SIG-M5 (cell line): ENCODE results near the gene ZNF74.
"Not testable (repeated sequence)": the region's sequence is repeated elsewhere in the genome, so short reads cannot be mapped to it uniquely, and the experiment has no call there.

ENCODE experiments used
- DNase-seq: peaks from one replicate; lab custom pipeline; 2025; lab: John Stamatoyannopoulos, UW

Gene ZNF74

GRCh38 chr22:20376281-20376680, 17.7 kb upstream of the ZNF74 start:
- not testable (repeated sequence) for DNase-seq

DNA sequence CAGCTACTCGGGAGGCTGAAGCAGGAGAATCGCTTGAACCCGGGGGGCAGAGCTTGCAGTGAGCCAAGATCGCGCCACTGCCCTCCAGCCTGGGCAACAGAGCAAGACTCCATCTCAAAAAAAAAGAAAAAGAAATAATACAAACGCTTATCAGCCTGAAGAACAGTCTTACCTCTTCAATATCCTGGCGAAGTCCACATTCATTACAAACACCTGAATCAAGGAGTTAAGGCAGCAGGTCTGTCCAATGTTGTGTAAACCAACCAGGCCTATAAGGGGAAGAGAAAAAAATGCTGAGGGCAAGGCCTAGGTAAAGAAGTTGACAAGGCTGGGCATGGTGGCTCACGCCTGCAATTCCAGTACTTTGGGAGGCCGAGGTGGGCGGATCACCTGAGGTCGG, 17.0 kb upstream of the ZNF74 start:
- not testable (repeated sequence) for DNase-seq

DNA sequence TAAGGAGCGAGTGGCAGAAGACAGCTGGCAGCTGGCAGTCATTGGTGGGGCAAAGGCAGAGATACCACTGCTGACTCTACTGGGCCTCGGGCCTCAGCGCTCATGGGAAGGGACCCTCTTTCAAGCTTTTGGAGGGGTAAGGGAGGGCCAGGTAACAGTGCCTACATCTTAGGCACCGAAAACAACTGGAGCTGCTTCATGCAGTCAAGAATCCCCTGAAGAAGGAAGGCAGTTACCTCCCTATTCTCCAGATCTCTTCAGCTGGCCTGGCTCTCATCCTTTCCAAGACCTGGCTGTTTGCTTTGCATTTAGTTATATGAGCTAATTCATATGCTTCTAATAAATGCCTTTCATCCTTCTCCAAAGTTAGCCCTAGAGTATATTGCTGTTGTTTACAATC, 15.8 kb upstream of the ZNF74 start:
- no peak for DNase-seq

GRCh38 chr22:20378684-20379083, 15.3 kb upstream of the ZNF74 start:
- DNase-seq: not testable (repeated sequence)

DNA sequence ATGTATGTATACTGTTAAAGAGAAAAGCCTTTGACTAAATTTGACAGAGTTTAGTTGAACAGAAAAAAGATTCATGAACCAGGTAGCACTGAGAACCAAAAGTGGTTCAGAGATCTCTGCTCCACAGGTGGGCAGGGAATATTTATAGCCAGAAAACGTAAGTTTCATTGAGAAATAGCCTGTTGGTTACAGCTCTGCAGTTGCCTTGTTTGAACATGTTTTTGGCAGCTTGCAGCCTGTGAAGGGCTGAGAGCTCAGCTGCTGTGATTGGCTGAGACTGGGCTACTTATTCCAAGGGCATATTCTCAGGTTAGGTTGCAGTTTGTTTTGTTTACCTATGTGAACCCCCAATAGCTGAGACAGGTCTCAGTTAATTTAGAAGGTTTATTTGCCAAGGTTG, 13.5 kb upstream of the ZNF74 start:
- no peak for DNase-seq

GRCh38 chr22:20383538-20383937, 10.4 kb upstream of the ZNF74 start:
- DNase-seq: no peak

GRCh38 chr22:20384171-20384570, 9.8 kb upstream of the ZNF74 start:
- no peak for DNase-seq

GRCh38 chr22:20384865-20385264, 9.1 kb upstream of the ZNF74 start:
- no peak for DNase-seq

GRCh38 chr22:20386336-20386735, 7.6 kb upstream of the ZNF74 start:
- no peak for DNase-seq

- DNase-seq: no peak
These were observed 7.0 kb upstream of the ZNF74 start for GRCh38 chr22:20386972-20387371.

- DNase-seq: no peak
These were observed 5.8 kb upstream of the ZNF74 start for GRCh38 chr22:20388200-20388599.

DNA sequence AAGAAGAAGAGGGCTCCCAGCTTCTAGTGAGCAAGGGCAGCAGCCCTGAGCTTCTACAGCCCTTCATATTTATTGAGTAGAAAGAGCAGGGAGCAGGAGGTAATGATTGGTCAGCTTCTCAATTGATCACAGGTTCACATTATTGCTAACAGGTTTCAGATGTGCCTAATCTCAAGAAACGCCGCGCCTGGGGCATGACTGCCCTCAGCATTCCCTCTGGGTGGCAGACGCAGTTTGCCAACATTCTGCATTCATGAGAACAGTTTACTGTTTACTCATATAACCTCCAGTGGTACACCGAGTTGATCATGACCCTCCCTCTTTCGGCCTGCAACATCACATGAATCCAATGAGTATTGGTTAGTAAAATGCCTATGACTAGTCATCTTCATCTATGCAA, 4.7 kb upstream of the ZNF74 start:
- no peak for DNase-seq

DNA sequence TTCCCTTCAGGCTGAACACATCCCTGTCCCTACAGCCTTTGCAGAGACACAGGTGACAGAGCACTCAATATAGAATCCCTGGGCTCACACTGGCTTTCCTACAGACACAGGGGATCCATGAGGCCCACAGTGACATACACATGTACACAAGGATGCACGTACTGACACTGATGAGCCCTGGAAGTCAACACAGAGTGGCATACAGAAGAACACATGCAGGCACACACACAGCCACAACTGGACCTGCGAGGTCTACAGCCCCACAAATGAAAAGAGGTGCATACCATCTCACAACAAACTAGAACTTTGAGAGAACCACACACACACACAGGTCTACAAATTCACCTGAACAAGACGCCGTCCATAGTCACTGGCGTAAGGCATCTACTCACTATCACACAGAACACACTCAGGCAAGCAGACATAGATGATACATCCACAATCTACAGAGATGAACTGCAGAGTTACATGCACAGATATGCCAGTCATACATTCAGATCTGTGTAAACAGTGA, 3.5 kb upstream of the ZNF74 start:
- no peak for DNase-seq

DNA sequence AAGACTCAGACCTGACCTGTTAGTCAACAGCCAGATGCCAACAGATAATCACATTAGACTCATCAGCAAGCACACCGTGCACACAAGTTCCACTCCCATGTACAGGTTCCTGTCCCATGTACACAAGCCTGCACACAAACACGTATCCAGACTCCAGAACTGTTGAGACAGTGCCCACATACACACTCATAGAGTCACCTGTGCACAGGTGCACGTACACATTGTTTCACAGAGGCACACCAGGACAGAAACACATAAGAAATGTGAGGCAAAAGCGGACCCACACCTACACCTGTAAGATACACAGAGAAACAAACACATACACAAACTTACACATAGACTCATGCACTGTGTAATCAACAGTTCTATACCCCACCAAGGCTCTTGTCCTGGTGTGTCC, 2.7 kb upstream of the ZNF74 start:
- DNase-seq: no peak

DNA sequence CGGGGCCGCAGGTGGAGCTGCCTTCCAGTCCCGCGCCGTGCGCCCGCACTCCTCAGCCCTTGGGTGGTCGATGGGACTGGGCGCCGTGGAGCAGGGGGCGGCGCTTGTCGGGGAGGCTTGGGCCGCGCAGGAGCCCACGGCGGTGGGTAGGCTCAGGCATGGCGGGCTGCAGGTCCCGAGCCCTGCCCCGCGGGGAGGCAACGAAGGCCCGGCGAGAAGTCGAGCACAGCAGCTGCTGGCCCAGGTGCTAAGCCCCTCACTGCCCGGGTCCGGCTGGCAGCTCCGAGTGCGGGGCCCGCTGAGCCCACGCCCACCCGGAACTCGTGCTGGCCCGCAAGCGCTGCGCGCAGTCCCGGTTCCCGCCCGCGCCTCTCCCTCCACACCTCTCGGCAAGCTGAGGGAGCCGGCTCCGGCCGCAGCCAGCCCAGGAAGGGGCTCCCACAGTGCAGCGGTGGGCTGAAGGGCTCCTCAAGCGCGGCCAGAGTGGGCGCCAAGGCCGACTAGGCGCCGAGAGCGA, 1.5 kb upstream of the ZNF74 start:
- DNase-seq: not testable (repeated sequence)

- no peak for DNase-seq
These were observed 807 bp upstream of the ZNF74 start for GRCh38 chr22:20392983-20393704.

DNA sequence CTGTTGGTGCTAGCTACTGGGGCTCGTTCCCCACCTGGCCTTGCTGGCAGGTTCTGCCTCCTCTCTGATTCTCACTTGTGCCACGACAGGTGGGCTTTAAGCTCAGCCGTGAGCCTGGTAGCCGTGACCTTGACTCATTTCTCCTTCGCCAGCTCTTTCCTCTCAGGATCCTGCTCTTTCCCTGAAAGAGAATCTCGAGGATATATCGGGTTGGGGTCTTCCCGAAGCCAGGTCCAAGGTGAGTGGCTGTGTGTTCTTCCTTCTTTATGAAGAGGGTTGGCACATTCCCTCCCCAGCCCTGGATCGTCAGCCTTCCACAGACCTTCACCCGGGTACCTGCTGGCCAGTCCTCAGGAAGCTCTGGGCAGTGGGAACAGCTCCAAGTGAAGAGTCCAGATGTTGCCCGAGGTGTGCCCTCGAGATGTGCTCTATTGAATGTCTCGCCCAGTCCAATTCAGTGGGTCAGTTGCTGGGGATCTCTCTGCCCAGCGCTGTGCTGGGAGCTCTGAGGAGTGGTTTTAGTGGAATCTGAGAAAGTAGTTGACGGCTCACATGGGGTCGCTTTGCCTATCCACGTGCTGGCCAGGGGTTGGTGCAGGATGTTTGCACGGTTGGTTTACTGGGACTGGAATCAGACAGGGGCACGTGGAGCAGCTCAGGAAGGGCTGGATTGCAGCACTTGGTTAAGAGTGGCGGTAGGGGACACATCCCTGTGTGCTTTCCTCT, 1.4 kb downstream of the ZNF74 start:
- DNase-seq: no peak

GRCh38 chr22:20395907-20396287, 1.9 kb downstream of the ZNF74 start:
- no peak for DNase-seq

DNA sequence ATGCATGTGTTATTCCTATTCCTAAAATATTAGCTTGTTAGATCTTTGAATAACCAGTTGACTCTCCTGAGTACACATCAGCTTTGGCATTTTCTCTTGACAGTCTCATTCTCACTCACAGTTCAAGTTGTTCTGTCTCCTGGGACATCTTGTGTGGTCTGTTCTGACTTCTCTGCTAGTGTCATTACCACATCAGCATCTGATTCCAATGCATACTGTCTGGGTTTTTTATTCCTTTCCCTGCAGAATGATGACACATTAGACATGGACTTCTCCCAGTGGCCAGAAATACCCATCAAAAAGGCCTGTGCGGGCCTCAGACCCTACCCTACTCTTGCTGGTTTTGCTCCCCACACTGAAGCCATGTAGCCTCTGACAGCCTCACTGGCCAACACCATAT, 2.7 kb downstream of the ZNF74 start:
- DNase-seq: no peak

DNA sequence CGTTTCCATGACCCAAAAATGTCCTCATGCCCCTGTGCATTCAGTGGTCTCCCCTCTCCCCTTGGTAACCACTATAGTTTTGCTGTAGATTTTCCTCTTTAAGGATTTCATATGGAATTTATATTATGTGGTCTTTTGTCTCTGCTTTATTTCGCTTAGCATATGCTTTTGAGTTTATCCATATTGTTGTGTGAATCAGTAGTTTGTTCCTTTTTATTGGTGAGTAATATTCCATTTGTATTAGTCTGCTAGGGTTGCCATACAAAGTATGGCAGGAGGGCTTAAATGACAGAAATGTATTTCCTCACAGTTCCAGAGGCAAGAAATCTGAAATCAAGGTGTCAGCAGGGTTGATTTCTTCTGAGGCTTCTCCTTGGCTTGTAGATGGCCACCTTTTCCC, 3.5 kb downstream of the ZNF74 start:
- no peak for DNase-seq

GRCh38 chr22:20398420-20398819, 4.5 kb downstream of the ZNF74 start:
- DNase-seq: no peak

DNA sequence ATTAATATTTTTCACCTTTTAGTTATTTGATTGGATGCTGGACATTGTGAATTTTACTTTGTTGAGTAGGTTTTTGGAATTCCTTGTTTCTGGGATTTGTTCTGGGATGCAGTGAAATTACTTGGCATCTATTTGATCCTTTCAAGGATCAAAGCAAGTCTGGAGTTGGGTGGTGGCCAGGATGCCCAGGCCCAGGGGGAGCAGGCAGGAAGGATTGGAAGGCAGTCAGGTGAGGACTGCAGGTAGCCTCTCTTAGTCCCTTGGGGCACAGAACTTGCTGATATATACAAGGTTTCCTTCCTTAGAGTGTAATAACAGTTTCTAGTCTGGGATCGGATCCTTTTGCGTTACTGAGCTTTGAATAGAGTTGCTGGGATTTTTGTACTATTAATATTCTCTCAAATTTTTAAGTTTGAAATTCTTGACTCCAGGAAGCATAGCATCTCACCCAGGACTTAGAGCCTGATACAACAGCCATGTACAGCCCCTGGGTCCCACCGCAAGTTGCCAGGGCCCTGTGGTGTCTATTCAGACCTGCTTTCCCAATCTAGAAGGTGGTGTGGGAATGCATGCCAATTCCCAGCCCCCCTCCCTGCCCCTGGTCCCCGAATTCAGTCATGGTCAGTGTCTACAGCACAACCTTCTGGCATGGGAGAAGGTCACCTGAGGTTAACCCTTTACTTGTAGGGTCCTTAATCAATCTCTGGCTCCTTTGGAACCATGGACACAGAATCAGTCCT, 6.1 kb downstream of the ZNF74 start:
- DNase-seq: no peak
